OCI-LY1 (cell line): ENCODE results near the gene FRAS1.

Experiments used
- CTCF ChIP-seq: fragments of 200-600 bp; sonication (generic), shearing (Covaris generic); IDR thresholded peaks from 2 replicates; pipeline ENCODE4 v1.5.1; 2017; ENCODE audit warnings: mild to moderate bottlenecking, antibody characterized with exemption, low read length, moderate library complexity, mixed read lengths
- EZH2 ChIP-seq: fragments of 200-600 bp; sonication (generic), shearing (Covaris generic); IDR thresholded peaks from 2 replicates; pipeline ENCODE4 v1.8.0; 2017; ENCODE audit warnings: borderline replicate concordance, mixed run types, mild to moderate bottlenecking, antibody characterized with exemption, low read length, moderate library complexity, mixed read lengths

GRCh38 chr4:78166622-78167021 is 109.5 kb downstream of the FRAS1 start:
- TF ChIP-seq CTCF (no peak), EZH2 (no peak)
